Measurements from ENCODE around the gene NOL4L. TPM values are rescaled to one million over a fixed set of nuclear protein-coding genes. Genes with fewer than 3 reads are reported as not detected.

Gene NOL4L
- total RNA-seq, 1 experiment from 2014 or later = 31.7 TPM

DNA sequence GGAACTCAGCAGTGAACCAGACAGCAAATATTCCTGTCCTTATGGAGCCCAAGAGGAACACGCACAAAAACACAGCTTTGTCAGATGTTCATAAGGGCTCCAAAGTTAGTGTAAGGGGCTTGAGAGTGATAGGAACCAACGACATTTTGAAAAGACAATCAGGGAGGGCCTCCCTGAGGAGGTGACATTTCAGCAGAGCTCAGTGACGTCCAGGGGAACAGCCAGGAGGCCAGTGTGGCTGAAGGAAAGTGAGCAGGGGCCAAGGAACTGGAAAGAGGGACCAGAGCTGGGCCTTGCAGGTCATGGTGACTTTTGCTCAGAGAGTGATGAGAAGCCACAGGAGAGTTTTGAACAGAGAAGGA, 16.1 kb downstream of the NOL4L start:
- Histone ChIP-seq H3K14ac (ENCODE audit: insufficient read depth, low read length) (no peak overlapping the region), H3K79me1 (ENCODE audit: insufficient read depth, low read depth, low read length, poor library complexity, severe bottlenecking) (no peaks in the 10 kb centered on the region), H3K4me1 (ENCODE audit: insufficient read depth, low read length) (no peaks in the 10 kb centered on the region), H3K27me3 (ENCODE audit: insufficient read depth, low read length) (no peaks in the 10 kb centered on the region), H2BK20ac (ENCODE audit: low read depth, low read length, poor library complexity, severe bottlenecking) (no peak overlapping the region), H2AFZ (ENCODE audit: low read length) (no peak overlapping the region), H4K20me1 (ENCODE audit: control insufficient read depth, insufficient read depth, insufficient read length) (no peaks in the 10 kb centered on the region), H3K4ac (ENCODE audit: low read depth, low read length) (no peak overlapping the region), H3K23me2 (ENCODE audit: insufficient read length, low read depth, low read length, poor library complexity, severe bottlenecking) (no peaks in the 10 kb centered on the region), H2BK5ac (ENCODE audit: insufficient read length, low read length) (no peak overlapping the region), H3K23ac (ENCODE audit: insufficient read length, low read depth, low read length) (no peak overlapping the region), H2BK120ac (ENCODE audit: low read depth, low read length, poor library complexity, severe bottlenecking) (no peak overlapping the region), H3K9me3 (ENCODE audit: control insufficient read depth, low read depth, low read length) (no peaks in the 10 kb centered on the region), H3K18ac (ENCODE audit: insufficient read length, low read depth, low read length) (no peak overlapping the region), H4K91ac (ENCODE audit: insufficient read length, low read depth, low read length) (no peak overlapping the region), H4K8ac (replicated peaks; ENCODE audit: insufficient read length, low read depth, low read length) (no peak overlapping the region), H2BK12ac (ENCODE audit: insufficient read length, low read depth, low read length) (no peak overlapping the region), H3K56ac (ENCODE audit: insufficient read length, low read depth, low read length) (no peak overlapping the region), H4K5ac (ENCODE audit: insufficient read length, low read depth, low read length) (no peak overlapping the region), H3K9ac (ENCODE audit: extremely low read depth, insufficient read length, low read length) (no peak overlapping the region), H2BK15ac (ENCODE audit: low read depth, low read length) (no peak overlapping the region), H3K79me2 (ENCODE audit: insufficient read depth, low read length) (no peaks in the 10 kb centered on the region), H3K4me2 (ENCODE audit: insufficient read depth, insufficient read length, low read length) (no peak overlapping the region), H3K27ac (ENCODE audit: insufficient read length, low read depth, low read length) (no peak overlapping the region), H2AK5ac (ENCODE audit: insufficient read length, low read length) (no peak overlapping the region), H3T11ph (ENCODE audit: low read length) (no peak overlapping the region)
- Mint-ChIP-seq H3K9me3 (no peaks in the 10 kb centered on the region), H3K4me1 (peaks cover 11 to 19% of the 10 kb centered on the region in 2 experiments), H3K27ac (no peak overlapping the region), H3K27me3 (ENCODE audit: low read depth) (peaks cover 27% of the 10 kb centered on the region), H3K4me3 (no peak overlapping the region), H3K36me3 (ENCODE audit: insufficient read depth in 1 of 3, low read depth in 3 of 3) (peaks cover 0 to 2% (median 0%) of the 10 kb centered on the region in 3 experiments; a peak in 1 of 7 replicates)
- TF ChIP-seq, protein P1, sequence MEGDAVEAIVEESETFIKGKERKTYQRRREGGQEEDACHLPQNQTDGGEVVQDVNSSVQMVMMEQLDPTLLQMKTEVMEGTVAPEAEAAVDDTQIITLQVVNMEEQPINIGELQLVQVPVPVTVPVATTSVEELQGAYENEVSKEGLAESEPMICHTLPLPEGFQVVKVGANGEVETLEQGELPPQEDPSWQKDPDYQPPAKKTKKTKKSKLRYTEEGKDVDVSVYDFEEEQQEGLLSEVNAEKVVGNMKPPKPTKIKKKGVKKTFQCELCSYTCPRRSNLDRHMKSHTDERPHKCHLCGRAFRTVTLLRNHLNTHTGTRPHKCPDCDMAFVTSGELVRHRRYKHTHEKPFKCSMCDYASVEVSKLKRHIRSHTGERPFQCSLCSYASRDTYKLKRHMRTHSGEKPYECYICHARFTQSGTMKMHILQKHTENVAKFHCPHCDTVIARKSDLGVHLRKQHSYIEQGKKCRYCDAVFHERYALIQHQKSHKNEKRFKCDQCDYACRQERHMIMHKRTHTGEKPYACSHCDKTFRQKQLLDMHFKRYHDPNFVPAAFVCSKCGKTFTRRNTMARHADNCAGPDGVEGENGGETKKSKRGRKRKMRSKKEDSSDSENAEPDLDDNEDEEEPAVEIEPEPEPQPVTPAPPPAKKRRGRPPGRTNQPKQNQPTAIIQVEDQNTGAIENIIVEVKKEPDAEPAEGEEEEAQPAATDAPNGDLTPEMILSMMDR (conservative IDR thresholded peaks at IDR 0.05) = no peak
- DNase-seq = no peak
- no CpG with 5 or more reads among the region's 3 CpGs for WGBS (ENCODE audit: extremely low coverage, insufficient read length, low lambda C conversion rate)
